GM23338 (cell line): ENCODE measurements around the gene RPP25. TPM values are rescaled to one million over a fixed set of nuclear protein-coding genes. Genes with fewer than 3 reads are reported as not detected.
A peak's percentile ranks its signal among the peaks of the same experiment; 100 is the strongest.

Experiments used
- ATAC-seq: fragments of 200-7000 bp; cut with Tn5 transposase; 3 replicates; pipeline ENCODE4 v1.9.1; 2020
- DNase-seq: peaks from one replicate; pipeline ENCODE4 v3.0.0-alpha.2; 2015; ENCODE audit warnings: low spot score
- H2AFZ ChIP-seq: fragments of 200-600 bp; sonication (generic); 2 replicates; pipeline ENCODE4 v1.8.0; 2016; ENCODE audit warnings: antibody characterized with exemption, mild to moderate bottlenecking, moderate library complexity
- H3F3A ChIP-seq: fragments of 200-600 bp; sonication (generic); replicated peaks from 2 replicates; pipeline ENCODE4 v1.8.0; 2017; ENCODE audit warnings: antibody characterized with exemption, mixed run types, low read depth
- H3K27ac ChIP-seq: fragments of 200-600 bp; sonication (generic); 2 replicates; pipeline ENCODE4 v1.6.1; 2016; ENCODE audit warnings: low read depth
- H3K27me3 ChIP-seq: fragments of 200-600 bp; sonication (generic); 2 replicates; pipeline ENCODE4 v1.8.0; 2016; ENCODE audit warnings: mild to moderate bottlenecking, mixed run types, moderate library complexity; ENCODE audit not compliant: insufficient read depth
- H3K36me3 ChIP-seq: fragments of 200-600 bp; sonication (generic); 2 replicates; pipeline ENCODE4 v1.8.0; 2016; ENCODE audit warnings: mild to moderate bottlenecking; ENCODE audit not compliant: insufficient read depth
- H3K4me1 ChIP-seq: fragments of 200-600 bp; sonication (generic); 2 replicates; pipeline ENCODE4 v1.8.0; 2016; ENCODE audit warnings: mild to moderate bottlenecking, moderate library complexity; ENCODE audit not compliant: insufficient read depth
- H3K4me2 ChIP-seq: fragments of 200-600 bp; sonication (generic); 2 replicates; pipeline ENCODE4 v1.7.1; 2017; ENCODE audit warnings: mixed run types
- H3K4me3 ChIP-seq: fragments of 200-600 bp; sonication (generic); 2 replicates; pipeline ENCODE4 v1.6.1; 2016; ENCODE audit warnings: mixed run types
- H3K79me2 ChIP-seq: fragments of 200-600 bp; sonication (generic); replicated peaks from 2 replicates; pipeline ENCODE4 v1.8.0; 2017; ENCODE audit warnings: mild to moderate bottlenecking; ENCODE audit not compliant: insufficient read depth
- H3K9me2 ChIP-seq: fragments of 200-600 bp; sonication (generic); 2 replicates; pipeline ENCODE4 v1.8.0; 2017; ENCODE audit not compliant: insufficient read depth
- H4K20me1 ChIP-seq: fragments of 200-600 bp; sonication (generic); replicated peaks from 2 replicates; pipeline ENCODE4 v1.8.0; 2017; ENCODE audit warnings: mild to moderate bottlenecking; ENCODE audit not compliant: insufficient read depth
- H3K27ac Mint-ChIP-seq: 2 replicates; pipeline ENCODE4 v1.8.0; 2020; ENCODE audit warnings: inconsistent platforms, mild to moderate bottlenecking, moderate library complexity, mixed read lengths
- H3K27me3 Mint-ChIP-seq: 3 replicates; pipeline ENCODE4 v1.8.0; 2022; ENCODE audit warnings: low read depth, mild to moderate bottlenecking, moderate library complexity, mixed read lengths, inconsistent platforms; ENCODE audit not compliant: insufficient read depth, poor library complexity
- H3K36me3 Mint-ChIP-seq: 3 replicates; pipeline ENCODE4 v1.8.0; 2021; ENCODE audit warnings: low read depth, mild to moderate bottlenecking, inconsistent platforms, moderate library complexity, mixed read lengths
- H3K4me1 Mint-ChIP-seq: 3 replicates; pipeline ENCODE4 v1.8.0; 2020; ENCODE audit warnings: mild to moderate bottlenecking, inconsistent platforms, mixed read lengths
- H3K4me3 Mint-ChIP-seq: 3 replicates; pipeline ENCODE4 v1.8.0; 2021; ENCODE audit warnings: moderate library complexity, mild to moderate bottlenecking, inconsistent platforms, mixed read lengths
- H3K9me3 Mint-ChIP-seq: 3 replicates; pipeline ENCODE4 v1.8.0; 2020; ENCODE audit warnings: moderate library complexity, mild to moderate bottlenecking, inconsistent platforms, mixed read lengths
- CREB1 ChIP-seq: fragments of 250-450 bp; sonication (Bioruptor Pico); IDR thresholded peaks from 2 replicates; pipeline ENCODE4 v1.5.0; 2020; ENCODE audit warnings: low read depth, mild to moderate bottlenecking, moderate library complexity
- JUNB ChIP-seq: IDR thresholded peaks from one replicate; pipeline ENCODE4 v1.6.1; 2016; ENCODE audit warnings: antibody characterized with exemption; ENCODE audit not compliant: unreplicated experiment
- NANOG ChIP-seq: IDR thresholded peaks from 2 replicates; pipeline ENCODE4 v1.6.1; 2016; ENCODE audit warnings: antibody characterized with exemption, borderline replicate concordance
- POLR2AphosphoS5 ChIP-seq: IDR thresholded peaks from 2 replicates; pipeline ENCODE4 v1.6.1; 2016; ENCODE audit warnings: antibody characterized with exemption, low read depth
- STAT1 ChIP-seq: IDR thresholded peaks from one replicate; pipeline ENCODE4 v1.6.1; 2016; ENCODE audit warnings: antibody characterized with exemption; ENCODE audit not compliant: unreplicated experiment
- ZNF114 ChIP-seq: fragments of 250-450 bp; sonication (Bioruptor Pico); IDR thresholded peaks from 2 replicates; pipeline ENCODE4 v1.5.0; 2020; ENCODE audit warnings: mild to moderate bottlenecking, moderate library complexity
- ZNF331 ChIP-seq: fragments of 250-450 bp; sonication (Bioruptor Pico); IDR thresholded peaks from 2 replicates; pipeline ENCODE4 v1.5.0; 2020; ENCODE audit warnings: low read depth, mild to moderate bottlenecking, moderate library complexity
- polyA plus RNA-seq: library from polyadenylated mRNA; unstranded; fragments of >200 nt; fragmentation: Nextera tagmentation; extraction: Ambion mirVana; gene quantifications from 2 replicates; pipeline ENCODE4 v1.2.1, GENCODE V29; 2016
- total RNA-seq: library from RNA; depleted of rRNA; stranded (reverse); fragments of >200 nt; shearing (Covaris generic); gene quantifications from 2 replicates; pipeline ENCODE4 v1.2.3, GENCODE V29; 2014
- TF ChIP-seq, protein P1 (sequence below): IDR thresholded peaks from one replicate; pipeline ENCODE4 v1.6.1; 2018; ENCODE audit warnings: antibody characterized with exemption; ENCODE audit not compliant: unreplicated experiment

RPP25 gene
- total and polyA plus RNA-seq, 2 experiments from 2014 or later: 14.8 to 18.8 TPM

DNA sequence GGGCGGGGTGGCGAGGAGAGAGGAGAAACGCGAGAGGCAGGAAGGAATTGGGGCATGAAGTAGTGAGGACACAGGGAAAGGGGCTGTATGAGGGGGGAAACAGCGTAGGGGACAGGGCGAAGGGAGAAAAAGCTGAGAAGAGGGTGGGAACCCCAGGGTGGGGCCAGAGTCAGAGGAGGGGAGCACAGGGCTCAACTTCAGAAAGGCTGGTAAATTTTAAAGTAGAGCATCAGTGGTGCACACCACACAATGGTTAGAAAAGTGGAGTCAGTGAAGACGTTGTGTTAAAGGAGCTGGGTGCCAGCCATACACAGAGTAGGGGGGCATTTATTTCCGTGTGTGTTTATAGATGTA is 3.0 kb upstream of the RPP25 start:
- ATAC-seq (no peak), DNase-seq (no peak)
- Histone ChIP-seq H3K36me3 (no peaks in the 10 kb centered on the region), H3K79me2 (peaks cover 12% of the 10 kb centered on the region), H3K4me3 (peak overlapping the region; percentile 80), H3K4me1 (peaks cover 31% of the 10 kb centered on the region), H3K27ac (no peak overlapping the region), H4K20me1 (peaks cover 7% of the 10 kb centered on the region), H3F3A (peaks cover 9% of the 10 kb centered on the region; the same call in 1 of the 2 replicates), H2AFZ (peak overlapping the region; percentile 90), H3K9me2 (no peaks in the 10 kb centered on the region), H3K27me3 (peaks cover 60% of the 10 kb centered on the region), H3K4me2 (peak overlapping the region; percentile 100)
- Mint-ChIP-seq H3K27ac (no peak overlapping the region), H3K36me3 (peaks cover 7% of the 10 kb centered on the region; the same call in 2 of the 3 replicates), H3K9me3 (no peaks in the 10 kb centered on the region; the same call in 2 of the 3 replicates), H3K4me1 (peaks cover 33% of the 10 kb centered on the region), H3K4me3 (peak overlapping the region; percentile 75), H3K27me3 (peaks cover 45% of the 10 kb centered on the region)
- TF ChIP-seq NANOG: no peak
- no peak for TF ChIP-seq ZNF331 (CRISPR knock-in tag)
- TF ChIP-seq CREB1: no peak
- TF ChIP-seq STAT1: no peak
- no peak for TF ChIP-seq ZNF114 (CRISPR knock-in tag)
- TF ChIP-seq, protein P1, sequence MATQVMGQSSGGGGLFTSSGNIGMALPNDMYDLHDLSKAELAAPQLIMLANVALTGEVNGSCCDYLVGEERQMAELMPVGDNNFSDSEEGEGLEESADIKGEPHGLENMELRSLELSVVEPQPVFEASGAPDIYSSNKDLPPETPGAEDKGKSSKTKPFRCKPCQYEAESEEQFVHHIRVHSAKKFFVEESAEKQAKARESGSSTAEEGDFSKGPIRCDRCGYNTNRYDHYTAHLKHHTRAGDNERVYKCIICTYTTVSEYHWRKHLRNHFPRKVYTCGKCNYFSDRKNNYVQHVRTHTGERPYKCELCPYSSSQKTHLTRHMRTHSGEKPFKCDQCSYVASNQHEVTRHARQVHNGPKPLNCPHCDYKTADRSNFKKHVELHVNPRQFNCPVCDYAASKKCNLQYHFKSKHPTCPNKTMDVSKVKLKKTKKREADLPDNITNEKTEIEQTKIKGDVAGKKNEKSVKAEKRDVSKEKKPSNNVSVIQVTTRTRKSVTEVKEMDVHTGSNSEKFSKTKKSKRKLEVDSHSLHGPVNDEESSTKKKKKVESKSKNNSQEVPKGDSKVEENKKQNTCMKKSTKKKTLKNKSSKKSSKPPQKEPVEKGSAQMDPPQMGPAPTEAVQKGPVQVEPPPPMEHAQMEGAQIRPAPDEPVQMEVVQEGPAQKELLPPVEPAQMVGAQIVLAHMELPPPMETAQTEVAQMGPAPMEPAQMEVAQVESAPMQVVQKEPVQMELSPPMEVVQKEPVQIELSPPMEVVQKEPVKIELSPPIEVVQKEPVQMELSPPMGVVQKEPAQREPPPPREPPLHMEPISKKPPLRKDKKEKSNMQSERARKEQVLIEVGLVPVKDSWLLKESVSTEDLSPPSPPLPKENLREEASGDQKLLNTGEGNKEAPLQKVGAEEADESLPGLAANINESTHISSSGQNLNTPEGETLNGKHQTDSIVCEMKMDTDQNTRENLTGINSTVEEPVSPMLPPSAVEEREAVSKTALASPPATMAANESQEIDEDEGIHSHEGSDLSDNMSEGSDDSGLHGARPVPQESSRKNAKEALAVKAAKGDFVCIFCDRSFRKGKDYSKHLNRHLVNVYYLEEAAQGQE: no peak
- TF ChIP-seq JUNB: no peak

DNA sequence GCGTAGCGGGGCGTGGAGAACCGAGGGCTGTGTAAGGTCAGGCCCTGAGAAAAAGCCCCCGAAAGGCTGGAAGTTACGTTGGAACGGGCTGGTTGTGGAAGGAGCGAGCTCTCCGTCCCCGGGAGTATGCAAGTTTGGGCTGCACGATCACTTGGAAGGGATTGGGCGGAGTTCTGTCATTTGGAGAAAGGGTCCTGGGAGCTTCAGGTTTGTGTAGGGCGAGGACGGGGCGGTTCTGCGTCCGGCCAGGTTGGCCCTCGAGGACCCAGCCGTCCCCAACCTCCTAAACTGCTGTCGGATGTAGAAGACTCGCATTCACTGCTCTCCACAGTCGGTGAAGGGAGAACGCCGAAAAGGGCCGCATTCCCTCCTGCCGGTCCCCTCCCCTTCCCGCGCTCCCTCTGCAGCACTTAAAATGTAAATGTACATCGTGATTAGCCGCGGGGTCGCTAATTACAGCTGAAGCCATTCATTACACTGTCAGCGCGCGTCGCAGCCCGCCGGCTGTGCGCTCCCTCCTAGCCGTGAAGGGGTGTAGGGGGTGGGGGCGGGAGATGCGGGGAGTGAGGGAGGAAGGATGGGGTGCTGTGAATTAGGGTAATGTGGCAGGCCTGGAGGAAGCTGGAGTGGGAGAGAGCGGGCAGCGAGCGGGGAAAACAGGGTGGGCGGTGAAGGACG is 2.5 kb upstream of the RPP25 start:
- peaks cover 62% of the 10 kb centered on the region for H3K27me3 ChIP-seq
- H3K27me3 Mint-ChIP-seq: peaks cover 47% of the 10 kb centered on the region

More for the DNA sequence above, 2.5 kb upstream of the RPP25 start:
- DNase-seq (peak; percentile 65), ATAC-seq (peak; percentile 3)
- H3K36me3 Mint-ChIP-seq: peaks cover 7% of the 10 kb centered on the region; the same call in 2 of the 3 replicates
- Histone ChIP-seq H2AFZ (peak overlapping the region; percentile 90), H3K4me3 (peak overlapping the region; percentile 80), H3K4me2 (peak overlapping the region; percentile 100), H3K79me2 (peaks cover 12% of the 10 kb centered on the region), H3K9me2 (no peaks in the 10 kb centered on the region), H4K20me1 (peaks cover 10% of the 10 kb centered on the region), H3K4me1 (peaks cover 32% of the 10 kb centered on the region), H3F3A (peaks cover 9% of the 10 kb centered on the region; the same call in 1 of the 2 replicates), H3K27ac (no peak overlapping the region), H3K36me3 (no peaks in the 10 kb centered on the region)
- H3K9me3 Mint-ChIP-seq: no peaks in the 10 kb centered on the region; the same call in 2 of the 3 replicates
- TF ChIP-seq ZNF331 (CRISPR knock-in tag) (no peak), POLR2AphosphoS5 (no peak)
- peaks cover 32% of the 10 kb centered on the region for H3K4me1 Mint-ChIP-seq
- H3K27ac Mint-ChIP-seq: no peak overlapping the region
- H3K4me3 Mint-ChIP-seq: peak overlapping the region; percentile 75
